ENCODE data around the gene BBS12.

Gene BBS12

DNA sequence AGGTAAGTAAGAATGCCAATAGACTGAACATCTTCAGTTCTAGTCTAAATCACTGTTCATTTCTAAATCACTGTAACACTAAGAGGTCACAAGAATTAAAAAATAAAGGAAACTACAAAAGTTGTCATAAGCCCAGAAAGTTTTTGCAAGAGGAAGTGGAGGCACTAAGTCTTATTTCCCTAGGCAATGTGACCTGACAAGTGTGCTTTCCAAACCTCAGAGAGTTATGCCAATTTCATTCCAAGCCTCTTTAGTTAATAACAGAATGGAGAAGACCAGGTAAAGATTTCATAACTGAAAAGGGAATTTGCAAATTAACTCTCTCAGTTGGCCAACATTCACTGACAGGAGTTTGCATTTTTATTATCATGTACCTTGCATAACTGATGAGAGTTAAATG, 40.5 kb downstream of the BBS12 start:
- TF ChIP-seq, protein P1, sequence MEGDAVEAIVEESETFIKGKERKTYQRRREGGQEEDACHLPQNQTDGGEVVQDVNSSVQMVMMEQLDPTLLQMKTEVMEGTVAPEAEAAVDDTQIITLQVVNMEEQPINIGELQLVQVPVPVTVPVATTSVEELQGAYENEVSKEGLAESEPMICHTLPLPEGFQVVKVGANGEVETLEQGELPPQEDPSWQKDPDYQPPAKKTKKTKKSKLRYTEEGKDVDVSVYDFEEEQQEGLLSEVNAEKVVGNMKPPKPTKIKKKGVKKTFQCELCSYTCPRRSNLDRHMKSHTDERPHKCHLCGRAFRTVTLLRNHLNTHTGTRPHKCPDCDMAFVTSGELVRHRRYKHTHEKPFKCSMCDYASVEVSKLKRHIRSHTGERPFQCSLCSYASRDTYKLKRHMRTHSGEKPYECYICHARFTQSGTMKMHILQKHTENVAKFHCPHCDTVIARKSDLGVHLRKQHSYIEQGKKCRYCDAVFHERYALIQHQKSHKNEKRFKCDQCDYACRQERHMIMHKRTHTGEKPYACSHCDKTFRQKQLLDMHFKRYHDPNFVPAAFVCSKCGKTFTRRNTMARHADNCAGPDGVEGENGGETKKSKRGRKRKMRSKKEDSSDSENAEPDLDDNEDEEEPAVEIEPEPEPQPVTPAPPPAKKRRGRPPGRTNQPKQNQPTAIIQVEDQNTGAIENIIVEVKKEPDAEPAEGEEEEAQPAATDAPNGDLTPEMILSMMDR (IDR thresholded peaks at IDR 0.05; ENCODE audit: borderline replicate concordance, insufficient read depth, low read depth, low read length): no peak

DNA sequence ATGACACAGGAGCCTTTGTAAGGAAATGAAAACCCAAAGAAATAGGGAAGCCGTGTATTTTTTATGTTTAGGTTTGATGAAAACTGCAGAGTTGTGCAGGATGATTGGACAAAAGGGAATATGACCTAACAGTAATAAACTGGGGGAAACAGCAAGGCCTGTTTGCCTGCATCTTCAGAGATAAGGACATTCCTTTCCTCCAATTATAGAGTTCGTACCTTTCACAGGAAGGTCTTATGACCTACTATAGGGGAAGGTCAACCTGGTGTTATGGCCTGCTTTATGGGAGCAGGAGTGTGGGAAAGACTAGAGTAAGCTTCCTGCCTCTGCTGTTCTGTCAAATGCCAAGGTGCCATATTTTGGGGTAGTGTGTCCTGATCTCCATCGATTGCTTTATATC, 42.5 kb downstream of the BBS12 start:
- TF ChIP-seq, protein P1 (IDR thresholded peaks at IDR 0.05; ENCODE audit: borderline replicate concordance, insufficient read depth, low read depth, low read length): no peak

More for the DNA sequence above, 40.5 kb downstream of the BBS12 start:
- H3K4me3 ChIP-seq (ENCODE audit: low read depth, low read length): no peak overlapping the region

GRCh38 chr4:122775987-122776836, 43.7 kb downstream of the BBS12 start:
- no peak overlapping the region for H3K4me3 ChIP-seq (ENCODE audit: low read depth, low read length)
- TF ChIP-seq, protein P1 (IDR thresholded peaks at IDR 0.05; ENCODE audit: borderline replicate concordance, insufficient read depth, low read depth, low read length): no peak

More for the DNA sequence above, 42.5 kb downstream of the BBS12 start:
- H3K4me3 ChIP-seq (ENCODE audit: low read depth, low read length): no peak overlapping the region

DNA sequence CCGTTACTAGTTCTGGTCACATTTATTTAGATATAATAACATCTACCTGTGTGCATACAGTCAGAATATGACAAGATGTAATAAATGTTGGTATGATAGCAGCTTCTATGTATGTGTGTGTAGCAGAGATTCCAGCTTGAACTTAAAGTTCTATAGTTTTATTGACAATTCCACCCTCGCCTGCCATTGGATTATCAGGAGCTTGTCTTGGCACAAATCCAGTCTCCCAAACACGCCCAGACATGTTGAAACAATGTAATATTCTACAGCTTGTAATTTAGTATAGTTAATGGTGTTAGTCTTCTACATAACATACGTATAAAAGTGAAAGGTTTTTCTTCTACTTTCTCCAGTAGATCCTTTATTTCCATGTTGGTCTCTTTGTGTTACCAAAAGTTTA, 44.4 kb downstream of the BBS12 start:
- TF ChIP-seq, protein P1 (IDR thresholded peaks at IDR 0.05; ENCODE audit: borderline replicate concordance, insufficient read depth, low read depth, low read length): no peak
- H3K4me3 ChIP-seq (ENCODE audit: low read depth, low read length): no peak overlapping the region

DNA sequence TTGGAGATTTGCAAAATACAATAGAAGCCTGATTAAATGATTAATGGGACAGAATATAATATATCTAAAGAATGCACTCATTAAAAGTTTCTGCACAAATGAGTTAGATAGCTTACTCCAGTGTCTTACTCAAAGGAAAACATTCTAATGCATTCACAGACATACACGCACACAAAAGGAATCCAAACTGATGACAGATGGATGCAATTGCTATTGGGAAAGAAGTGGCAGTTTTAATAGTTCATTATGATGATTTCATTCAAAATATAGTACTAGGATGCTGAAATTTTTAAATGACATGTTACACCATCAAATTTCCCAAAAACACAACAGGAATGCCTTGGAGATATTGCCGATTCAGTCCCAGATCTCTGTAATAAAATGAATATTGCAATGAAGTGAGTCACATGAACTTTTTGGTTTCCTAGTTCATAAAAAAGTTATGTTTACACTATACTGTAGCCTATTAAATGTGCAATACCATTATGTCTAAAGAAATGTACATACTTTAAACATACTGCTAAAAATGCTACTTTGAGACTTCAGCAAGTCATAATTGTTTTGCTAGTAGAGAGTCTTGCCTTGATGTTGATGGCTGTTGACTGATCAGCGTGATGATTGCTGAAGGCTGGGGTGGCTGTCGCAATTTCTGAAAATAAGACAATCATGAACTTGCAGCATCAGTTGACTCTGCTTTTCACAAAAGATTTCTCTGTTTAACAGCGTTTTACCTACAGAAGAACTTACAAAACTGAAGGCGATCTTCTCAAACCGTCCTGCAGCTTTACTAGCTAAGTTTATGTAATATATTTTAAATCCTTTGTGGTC, 45.6 kb downstream of the BBS12 start:
- TF ChIP-seq, protein P1 (IDR thresholded peaks at IDR 0.05; ENCODE audit: borderline replicate concordance, insufficient read depth, low read depth, low read length): no peak
- no peak overlapping the region for H3K4me3 ChIP-seq (ENCODE audit: low read depth, low read length)

DNA sequence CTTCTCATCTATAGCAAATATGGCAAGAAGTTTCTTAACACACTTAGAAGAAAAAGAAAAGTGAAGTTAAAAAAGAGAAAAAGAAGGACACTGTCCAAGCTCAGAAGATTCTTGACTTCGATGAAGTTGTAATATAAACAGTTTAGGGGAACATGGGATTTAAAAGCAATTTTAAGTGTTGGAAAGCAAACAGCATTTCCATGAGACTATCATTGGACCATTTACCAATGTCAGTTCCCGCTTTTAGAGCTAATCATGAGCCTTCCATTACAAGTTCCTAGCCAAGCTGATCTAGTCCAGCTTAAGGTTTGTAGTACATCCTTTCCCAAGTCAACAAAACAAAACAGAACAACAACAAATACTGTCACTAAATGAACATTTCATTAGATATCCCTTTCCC, 49.0 kb downstream of the BBS12 start:
- H3K4me3 ChIP-seq (ENCODE audit: low read depth, low read length): no peak overlapping the region
- TF ChIP-seq, protein P1 (IDR thresholded peaks at IDR 0.05; ENCODE audit: borderline replicate concordance, insufficient read depth, low read depth, low read length): no peak

Data from GM12875 (cell line).